Mesenteric fat pad (tissue), 1 donor: ENCODE results near the gene HHIPL1. TPM values are rescaled to one million over a fixed set of nuclear protein-coding genes. Genes with fewer than 3 reads are reported as not detected.

Experiments used
- DNase-seq: peaks from one replicate; pipeline ENCODE4 v3.0.0-alpha.2; 2020; ENCODE audit warnings: low spot score
- total RNA-seq: library from RNA; stranded (reverse); fragmentation: NEBNext Ultra II Directional; extraction: Animal tissue kit (Norgen Biotek cat#: 25700); gene quantifications from one replicate; pipeline ENCODE4 v1.2.1, GENCODE V29; 2021
- donor health status: DM: yes; HTN: yes; CAD: no.

The HHIPL1 gene
- total RNA-seq, 1 donor from 2014 or later, result 3.8 TPM

DNA sequence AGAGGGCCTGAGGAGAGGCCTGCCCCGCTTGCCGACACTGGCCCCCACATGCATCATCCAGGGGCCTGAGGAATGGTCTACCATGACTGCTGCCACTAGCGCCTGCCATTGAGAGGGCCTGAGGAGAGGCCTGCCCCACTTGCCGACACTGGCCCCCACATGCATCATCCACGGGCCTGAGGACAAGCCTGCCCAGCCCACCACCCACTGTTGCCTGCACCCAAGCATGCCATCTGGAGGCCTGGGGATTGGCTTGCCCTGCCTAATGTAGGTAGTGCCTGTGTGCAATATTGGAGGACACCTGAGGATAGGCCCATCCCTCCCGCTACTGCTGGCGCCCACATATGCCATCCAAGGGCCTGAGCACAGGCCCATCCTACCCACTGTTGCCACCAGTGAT is 63.5 kb downstream of the HHIPL1 start:
- DNase-seq, result peak; percentile 69

DNA sequence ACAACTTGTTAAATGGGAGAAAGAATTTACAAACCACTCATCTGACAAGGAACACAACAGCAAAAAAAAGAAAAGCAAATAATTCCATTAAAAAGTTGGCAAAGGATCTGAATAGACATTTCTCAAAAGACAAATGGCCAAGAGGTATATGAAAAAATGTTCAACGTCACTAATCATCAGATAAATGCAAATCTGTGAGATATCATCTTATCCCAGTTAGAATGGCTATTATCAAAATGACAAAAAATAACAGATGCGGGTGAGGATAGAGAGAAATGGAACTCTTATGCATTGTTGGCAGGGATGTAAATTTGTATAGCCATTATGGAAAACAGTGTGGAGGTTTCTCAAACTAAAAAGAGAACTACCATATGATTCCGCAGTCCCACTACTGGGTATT is 69.0 kb downstream of the HHIPL1 start:
- DNase-seq, result no peak

DNA sequence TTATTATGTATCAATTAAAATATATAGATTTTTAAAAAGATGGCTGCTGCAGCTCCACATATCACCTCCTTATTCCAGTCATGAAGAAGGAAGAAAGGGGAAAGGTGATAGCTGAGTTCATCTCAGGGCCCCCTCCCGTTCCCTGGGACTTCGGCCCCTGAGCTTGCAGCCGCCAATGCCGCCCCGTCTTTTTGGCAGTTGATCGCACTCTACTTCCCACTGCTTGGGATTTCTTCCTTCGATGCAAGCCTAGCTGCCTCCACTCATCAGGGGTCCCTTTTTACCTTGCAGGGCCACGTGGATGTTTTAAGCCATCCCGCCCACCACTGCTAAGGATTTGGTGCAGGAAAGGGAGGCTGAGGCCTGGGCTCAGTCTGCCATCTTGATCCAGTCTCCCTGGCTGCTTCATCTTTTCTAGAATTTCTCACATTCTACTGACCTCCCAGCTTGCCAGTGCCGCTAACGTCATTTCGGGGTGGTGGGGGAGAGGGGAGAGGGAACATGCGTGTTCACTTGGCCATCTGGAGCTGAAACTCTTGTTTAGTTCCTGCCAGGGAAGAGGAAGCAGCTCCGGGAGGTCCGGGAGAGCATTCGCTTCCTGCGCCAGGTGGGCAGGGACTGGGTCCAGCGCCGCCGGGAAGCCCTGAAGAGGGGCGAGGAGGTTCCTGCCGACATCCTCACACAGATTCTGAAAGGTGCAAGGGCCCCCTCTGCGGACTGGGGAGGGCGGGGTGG is 70.5 kb downstream of the HHIPL1 start:
- DNase-seq, result peak; percentile 65

DNA sequence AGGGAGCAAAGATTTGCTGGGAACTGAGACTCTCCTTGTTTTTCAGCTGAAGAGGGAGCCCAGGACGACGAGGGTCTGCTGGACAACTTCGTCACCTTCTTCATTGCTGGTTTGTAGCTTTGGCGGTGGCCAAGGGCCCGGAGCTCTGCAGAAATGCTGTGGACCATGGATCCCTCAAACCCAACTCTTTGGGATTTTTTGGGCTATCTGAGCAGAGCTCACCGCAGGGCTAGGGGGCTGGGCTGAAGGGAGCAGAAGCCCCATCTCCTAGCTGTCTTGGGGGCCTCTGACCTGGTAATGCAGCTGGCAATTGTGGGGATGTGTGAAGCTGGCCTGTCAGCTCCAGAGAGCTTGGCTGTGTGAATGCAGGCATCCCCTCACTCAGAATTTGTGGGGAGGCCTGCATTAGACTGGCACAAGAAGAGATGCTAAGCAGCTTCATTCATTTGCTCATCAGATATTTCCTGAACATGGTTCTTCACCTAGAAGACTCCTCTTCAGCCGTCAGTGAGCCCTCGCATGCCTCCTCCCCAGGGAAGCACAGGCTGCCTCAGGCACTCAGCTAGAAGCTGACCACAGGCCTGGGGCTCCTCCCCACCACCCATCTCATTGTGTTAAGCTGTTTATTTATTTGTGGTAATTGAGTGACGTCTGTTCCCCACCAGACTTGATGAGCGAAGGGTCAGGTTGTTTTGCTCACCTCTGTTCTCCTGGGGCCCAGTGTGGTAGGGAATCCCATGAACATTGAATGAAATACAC is 71.3 kb downstream of the HHIPL1 start:
- DNase-seq, result peak; percentile 68

DNA sequence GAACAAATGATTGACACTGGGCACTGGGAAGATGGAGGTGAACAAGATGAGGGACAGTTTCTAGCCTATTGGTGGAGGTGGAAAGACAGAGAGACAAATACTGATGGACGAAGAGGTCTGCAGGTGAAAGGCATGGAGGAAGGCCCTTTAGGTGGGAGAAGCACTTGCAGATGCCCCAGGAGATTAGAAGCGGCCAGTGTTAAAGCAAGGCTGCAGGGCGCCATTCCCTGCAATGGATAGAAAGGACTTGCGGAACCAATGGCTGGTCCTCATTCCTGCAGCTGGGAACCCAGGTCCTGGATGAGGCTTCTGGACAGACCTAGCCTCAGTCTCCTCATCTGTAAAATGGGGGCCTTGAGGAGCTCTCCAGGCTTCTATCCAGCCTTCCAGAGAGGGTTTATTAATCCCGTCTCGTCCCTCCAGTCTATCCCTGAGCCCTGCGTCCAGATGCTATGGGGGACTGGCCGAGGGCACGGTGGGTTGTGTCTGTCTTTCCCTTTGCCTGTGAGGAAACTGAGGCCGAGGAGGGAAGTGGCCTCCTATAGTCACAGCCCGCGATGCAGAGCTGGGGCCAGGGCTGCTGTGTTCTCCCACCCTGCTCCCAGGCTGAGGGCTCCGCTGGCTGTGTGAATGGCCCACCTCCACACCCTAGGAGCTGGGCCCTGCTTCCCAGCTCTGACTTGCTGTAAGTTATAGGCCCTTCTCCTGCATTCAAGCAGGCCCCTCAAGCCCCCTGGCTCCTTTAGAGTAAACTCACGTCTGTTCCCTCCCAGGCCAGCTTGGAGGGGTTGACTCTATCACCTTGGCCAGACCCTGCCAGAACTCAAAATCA is 72.1 kb downstream of the HHIPL1 start:
- DNase-seq, result peak; percentile 72

DNA sequence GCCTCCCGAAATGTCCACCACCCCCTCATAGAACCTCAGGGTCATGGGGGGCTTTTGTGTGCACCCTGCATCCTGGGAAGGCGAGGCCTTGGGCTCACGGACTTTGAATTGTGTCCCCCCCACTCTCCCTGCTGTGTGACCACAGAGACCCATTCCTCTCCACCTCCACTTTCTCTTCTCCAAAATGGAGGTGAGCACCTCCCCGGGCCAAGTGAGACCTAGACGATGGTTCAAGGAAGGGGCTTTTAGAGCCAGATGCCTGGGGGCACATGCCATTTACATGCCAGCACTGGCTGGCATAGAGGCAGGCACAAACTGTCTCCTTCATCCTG is 72.7 kb downstream of the HHIPL1 start:
- peak; percentile 86 for DNase-seq

DNA sequence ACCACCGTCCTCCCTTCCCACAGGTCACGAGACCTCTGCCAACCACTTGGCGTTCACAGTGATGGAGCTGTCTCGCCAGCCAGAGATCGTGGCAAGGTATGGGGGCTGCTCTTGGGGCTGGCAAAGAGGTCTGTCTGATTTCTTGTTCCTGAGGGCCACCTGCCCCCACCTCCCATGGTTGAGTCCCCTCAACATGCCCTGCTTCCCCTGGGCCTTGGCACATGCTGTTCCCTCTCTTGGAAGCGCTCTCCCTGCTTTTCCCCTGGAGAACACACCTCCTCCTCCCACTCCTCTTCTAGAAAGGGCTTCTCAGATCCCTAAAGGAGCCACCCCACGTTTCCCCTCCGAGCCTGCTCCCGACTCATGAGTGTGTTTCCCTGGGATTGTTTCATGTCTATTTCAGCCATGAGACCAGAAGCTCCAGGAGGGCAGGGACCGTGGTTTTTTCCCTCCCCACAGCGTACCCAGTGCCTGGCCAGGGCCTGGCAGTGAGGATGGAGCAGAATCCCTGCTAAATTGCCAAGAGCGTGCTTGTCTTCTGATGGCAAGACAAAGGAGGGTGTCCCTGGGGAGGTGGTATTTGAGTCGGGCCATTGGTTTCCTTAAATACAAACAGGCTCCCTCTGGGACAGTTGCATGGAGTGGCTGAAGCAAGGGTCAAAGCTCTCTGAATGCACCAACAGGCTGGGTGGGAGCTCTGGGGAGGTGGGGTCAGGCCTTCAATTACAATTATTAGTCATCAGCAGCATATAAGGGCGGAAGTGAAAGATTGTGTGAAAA is 73.3 kb downstream of the HHIPL1 start:
- peak; percentile 62 for DNase-seq

DNA sequence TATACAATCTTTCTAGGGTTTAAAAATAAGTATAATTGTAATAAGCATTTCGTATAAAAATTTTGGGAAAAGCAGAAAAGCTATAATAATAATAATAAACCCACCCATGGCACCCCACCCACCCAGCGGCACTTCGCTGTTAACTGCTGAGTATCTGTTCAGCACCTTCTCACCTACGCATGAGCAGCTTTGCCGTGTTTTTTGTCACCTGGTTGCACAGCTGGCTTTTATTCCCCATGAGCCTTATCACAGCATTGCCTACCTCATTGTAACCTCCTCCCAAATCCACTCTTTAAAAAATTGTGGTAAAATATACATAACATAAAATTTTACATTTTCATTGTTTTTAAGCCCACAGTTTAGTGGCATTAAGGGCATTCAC is 73.9 kb downstream of the HHIPL1 start:
- DNase-seq, result no peak

DNA sequence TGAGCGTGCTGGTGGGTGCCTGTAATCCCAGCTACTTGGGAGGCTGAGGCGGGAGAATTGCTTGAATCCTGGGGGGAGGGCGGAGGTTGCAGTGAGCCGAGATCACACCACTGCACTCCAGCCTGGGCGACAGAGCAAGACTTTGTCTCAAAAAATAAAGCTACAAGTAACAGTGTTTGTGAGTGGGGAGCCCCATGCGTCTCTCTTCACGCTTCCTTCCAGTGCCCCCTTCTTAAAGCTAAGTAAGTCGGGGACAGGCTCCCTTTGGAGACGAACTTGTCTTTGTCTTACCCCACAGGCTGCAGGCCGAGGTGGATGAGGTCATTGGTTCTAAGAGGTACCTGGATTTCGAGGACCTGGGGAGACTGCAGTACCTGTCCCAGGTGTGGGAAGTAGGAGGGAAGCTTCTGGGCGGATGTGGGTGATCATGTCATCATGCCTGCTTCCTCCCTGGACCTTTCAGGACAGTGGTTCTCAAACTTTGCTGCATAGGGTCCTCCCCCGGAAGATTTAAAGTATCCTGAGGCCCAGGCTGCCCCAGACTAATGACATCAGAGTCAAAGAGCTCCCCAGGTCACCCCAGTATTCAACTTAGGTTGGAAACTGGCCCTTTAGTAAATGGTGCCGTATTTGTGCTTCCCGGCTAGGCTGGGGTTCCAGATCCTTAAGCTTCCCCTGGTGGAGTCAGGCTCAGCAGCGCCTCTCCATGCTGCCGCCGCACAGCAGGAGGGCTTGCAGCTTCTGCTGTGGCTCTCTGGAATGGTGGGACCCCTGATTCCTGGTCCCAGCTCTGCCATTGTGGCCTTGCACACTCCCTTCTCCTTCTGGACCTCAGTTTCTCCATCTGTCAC is 76.2 kb downstream of the HHIPL1 start:
- peak; percentile 53 for DNase-seq

DNA sequence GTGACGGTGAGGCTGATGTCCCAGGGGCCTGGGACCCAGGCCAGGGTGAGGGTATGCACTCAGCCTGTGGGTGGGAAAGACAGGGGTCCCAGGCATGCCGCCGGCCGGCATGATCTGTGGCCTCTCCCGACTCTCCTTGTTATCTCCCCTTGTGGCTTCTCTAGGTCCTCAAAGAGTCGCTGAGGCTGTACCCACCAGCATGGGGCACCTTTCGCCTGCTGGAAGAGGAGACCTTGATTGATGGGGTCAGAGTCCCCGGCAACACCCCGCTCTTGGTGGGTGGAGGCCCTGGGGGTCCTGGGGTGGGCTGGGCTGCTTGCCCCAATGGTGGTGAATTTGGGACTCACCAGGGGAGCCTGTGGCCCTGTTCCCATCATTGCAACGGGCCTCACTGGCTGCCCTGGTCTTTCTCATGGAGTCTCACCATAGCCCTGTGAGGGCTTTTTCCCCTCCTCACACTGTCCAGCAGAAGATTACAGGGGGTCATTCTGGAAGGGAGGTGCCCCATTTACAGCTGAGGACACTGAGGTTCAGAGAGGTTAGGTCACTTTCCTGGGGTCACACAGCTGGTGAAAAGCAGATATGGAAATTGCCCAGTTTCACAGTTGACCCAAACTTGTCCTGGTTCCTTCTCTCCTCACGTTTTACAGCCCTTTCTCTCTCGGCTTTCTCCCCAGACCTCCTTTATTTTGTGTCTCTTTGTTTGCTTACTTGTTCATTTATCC is 77.0 kb downstream of the HHIPL1 start:
- DNase-seq, result peak; percentile 84

DNA sequence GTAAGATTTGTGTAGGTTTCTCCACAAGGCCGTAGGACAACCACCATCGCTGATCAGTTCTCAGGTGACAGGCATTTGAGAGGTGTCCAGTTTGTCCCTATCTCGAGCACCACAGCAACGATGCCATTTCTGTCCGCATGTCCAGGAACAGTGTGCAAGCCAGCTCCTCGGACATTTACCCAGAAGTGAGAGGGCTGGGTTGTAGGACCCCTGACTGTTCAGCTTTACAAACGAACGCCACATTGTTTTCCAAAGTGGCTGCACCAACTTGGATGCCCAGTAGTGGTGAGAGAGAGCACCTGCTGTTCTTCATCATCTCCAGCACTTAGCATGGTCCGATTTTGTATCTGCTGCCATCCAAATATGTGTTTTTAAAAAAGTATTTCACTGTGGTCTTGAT is 77.8 kb downstream of the HHIPL1 start:
- peak; percentile 30 for DNase-seq

DNA sequence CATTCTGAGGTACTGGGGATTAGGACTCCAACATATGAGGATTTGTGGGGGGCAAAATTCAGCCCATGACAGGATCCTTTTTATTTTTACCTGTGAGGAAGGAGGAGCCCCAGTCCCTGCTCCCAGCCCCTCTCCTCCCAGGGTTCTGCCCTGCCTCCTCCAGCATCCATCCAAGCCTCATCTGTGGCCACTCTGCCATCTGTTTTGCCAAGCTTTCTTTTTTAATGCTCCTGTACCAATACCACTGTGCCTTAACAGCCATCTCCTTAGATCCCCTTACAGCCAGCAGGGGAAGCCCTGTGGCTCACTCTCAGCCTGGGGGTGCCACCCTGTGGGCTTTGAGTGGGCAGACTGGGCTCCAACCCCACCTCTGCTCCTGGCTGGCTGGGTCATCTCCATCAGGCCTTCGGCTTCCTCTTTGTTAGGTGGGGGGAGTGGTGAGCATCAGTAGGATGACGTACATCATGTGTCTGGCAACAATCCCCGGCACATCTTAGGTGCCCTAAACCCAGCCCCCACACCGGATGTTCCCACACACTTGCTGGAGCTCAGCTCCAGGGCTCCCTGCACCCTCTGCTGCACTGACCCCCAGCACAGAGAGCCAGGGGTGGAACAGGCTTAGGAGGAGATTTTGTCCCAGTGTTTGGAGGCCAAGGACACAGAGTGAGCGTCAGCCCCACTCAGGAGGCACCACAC is 79.4 kb downstream of the HHIPL1 start:
- DNase-seq, result peak; percentile 75

DNA sequence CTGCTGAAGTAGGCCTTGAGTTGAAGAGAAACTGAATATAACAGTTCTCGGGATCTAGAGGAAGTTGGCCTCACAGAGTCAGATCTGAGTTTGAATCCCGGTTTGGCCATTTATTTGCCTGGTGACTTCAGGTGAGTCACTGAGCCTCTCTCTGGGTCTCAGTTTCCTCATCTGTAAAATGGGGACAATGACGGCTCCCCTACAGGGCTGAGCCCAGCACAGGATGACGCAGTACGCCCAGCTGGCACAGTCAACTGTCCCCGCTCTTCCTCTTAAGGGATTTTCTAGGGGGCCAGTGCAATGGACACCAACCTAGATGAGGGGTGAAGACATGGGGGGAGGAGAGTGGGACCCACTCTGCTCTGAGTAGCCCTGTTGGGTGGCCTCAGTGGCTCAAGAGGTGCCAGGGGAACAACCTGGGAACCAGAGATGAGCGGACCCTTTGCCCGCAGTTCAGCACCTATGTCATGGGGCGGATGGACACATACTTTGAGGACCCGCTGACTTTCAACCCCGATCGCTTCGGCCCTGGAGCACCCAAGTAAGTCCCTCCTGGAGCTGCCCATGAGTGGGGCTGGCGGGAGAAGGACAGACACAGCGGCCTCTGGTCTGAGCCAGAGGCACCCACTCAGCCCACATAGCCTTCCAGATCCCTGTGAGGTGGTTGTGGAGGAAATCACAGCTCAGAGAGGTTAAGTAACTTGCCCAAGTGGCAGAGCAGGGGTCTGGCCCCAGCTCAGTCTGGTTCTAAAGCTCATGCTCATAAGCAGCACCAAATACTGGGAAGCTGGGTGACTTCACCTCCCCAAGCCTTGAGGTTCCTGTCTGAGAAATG is 80.2 kb downstream of the HHIPL1 start:
- peak; percentile 79 for DNase-seq

DNA sequence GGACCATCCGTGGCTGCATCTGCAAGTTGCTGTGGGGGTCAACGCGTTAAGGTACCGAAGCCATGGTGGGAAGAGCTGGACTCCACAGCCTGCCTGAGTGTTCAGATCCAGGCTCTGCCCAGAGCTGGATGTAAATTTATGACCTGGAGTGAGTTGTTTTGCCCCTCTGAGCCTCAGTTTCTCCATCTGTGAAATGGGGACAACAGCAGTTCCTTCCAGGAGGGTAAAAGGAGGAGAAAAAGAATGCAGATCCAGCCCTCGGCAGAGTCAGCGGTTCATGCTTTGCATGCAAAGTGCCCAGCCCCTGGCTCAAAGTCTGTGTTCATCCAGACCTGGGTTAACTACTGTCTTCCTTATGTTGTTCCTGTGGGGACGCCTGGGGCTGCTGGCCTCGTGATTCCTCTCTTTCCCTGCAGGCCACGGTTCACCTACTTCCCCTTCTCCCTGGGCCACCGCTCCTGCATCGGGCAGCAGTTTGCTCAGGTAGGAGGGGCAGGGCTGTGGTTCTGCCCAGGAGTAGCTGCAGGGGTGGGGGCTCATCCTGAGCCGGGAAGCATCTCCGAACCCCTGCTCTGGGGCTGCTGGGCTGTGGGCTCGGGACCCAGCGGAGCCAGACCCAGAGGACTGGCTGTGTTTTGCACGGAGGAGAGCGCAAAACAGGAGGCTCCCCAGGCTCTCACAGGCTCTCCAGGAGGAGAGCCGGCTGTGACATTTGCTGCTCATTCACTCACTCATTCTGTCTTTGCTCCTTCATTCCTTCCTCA is 81.0 kb downstream of the HHIPL1 start:
- DNase-seq, result peak; percentile 64

DNA sequence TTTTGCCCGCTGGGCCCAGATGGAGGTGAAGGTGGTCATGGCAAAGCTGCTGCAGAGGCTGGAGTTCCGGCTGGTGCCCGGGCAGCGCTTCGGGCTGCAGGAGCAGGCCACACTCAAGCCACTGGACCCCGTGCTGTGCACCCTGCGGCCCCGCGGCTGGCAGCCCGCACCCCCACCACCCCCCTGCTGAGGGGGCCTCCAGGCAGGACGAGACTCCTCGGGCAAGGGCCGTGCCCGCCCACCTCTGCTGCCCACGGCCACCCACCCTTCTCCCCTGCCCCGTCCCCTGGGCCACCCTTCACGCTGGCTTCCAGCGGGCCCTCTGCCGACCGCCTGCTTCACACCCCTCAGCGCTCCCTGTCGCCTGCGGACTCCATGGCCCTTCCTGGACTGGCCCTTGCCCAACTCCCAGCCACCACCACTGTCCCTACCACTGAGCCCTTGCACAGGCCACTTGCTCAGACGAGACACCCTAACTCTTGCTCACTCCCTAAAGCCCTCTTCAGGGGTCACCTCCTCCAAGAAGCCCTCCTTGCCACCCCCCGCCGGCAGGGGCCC is 81.7 kb downstream of the HHIPL1 start:
- DNase-seq, result peak; percentile 77

DNA sequence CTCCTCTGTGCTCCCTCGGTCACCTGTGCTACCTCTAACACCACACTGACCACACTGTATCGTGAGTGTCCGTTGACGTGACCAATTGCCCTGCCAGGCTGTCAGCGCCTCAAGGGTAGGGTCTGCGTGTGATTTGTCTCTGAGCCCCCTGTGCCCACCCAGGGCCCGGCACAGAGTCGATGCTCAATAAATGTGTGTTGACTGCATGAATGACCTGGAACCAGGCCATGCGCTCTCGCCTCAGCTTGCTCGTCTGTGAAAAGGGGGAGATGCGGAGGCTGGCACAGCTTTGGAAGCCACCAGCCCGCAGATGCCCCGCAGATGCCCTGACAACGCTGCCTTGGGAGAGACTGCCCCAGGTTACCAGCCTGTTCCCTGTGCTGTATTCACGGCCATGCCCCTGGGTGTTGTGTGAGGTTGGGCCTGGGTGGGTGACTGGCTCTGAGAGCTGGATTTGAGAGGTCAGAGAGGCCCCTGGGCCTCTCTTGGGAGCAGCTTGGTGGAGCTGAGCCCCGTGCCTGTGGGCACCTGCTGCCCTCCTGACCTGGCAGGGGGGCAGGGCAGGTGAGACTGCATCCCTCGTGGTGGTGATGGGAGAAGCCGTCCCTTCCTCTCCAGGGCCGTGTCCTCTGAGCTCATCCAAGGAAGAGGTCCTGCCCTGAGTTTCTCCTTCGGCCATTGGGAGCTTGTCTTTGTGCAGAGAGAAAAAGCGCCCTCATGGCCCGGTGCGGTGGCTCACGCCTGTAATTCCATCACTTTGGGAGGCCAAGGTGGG is 82.4 kb downstream of the HHIPL1 start:
- DNase-seq, result peak; percentile 76
